H1 (cell line): ENCODE results near the gene ERCC6L. TPM values are rescaled to one million over a fixed set of nuclear protein-coding genes. Genes with fewer than 3 reads are reported as not detected.

Experiments
- CBX8 ChIP-seq: fragments of 300-800, 300-1000 bp; sonication (generic); IDR thresholded peaks from 2 replicates; pipeline ENCODE4 v1.7.1; 2016; ENCODE audit warnings: low read depth, low read length, borderline replicate concordance
- KDM4A ChIP-seq: IDR thresholded peaks from one replicate; pipeline ENCODE4 v1.7.1; 2012; ENCODE audit warnings: low read depth, mild to moderate bottlenecking, moderate library complexity, low read length, inconsistent platforms; ENCODE audit not compliant: severe bottlenecking
- SAP30 ChIP-seq: fragments of 300-600 bp; sonication (generic); IDR thresholded peaks from 2 replicates; pipeline ENCODE4 v1.7.1; 2012; ENCODE audit warnings: low read length, moderate library complexity, mild to moderate bottlenecking, inconsistent platforms; ENCODE audit not compliant: insufficient read depth, insufficient replicate concordance
- SIN3A ChIP-seq, 2 experiments: IDR thresholded peaks in 1 of 2; conservative IDR thresholded peaks in 1 of 2; 2 replicates each; pipeline ENCODE4 v1.6.1; 2011 to 2012; ENCODE audit warnings: low read length in 2 of 2, improper control_type of control experiment in 1 of 2, low read depth in 1 of 2, mild to moderate bottlenecking in 1 of 2
- TBP ChIP-seq: IDR thresholded peaks from 2 replicates; pipeline ENCODE4 v1.6.1; 2011; ENCODE audit warnings: low read depth, low read length, improper control_type of control experiment
- polyA plus RNA-seq, 7 experiments: library from polyadenylated mRNA; depleted of rRNA in 3 of 7; stranded (reverse) in 5 of 7; unstranded in 2 of 7; fragments of >200 nt in 5 of 7; fragments of 200-250 nt in 2 of 7; gene quantifications; 1 replicate in 5 of 7; 2 replicates in 1 of 7; 4 replicates in 1 of 7; pipeline versions ENCODE4 v1.2.1 to v1.2.3, GENCODE V29; 2011 to 2013; ENCODE audit warnings: missing spikeins in 2 of 7, mixed read lengths in 2 of 7
- total RNA-seq: library from RNA; stranded (reverse); fragmentation: NEBNext Ultra II Directional; extraction: Animal tissue kit (Norgen Biotek cat#: 25700); gene quantifications from 2 replicates; pipeline ENCODE4 v1.2.1, GENCODE V29; 2021
- TF ChIP-seq, protein P1 (sequence below): fragments of 300-600 bp; sonication (generic); IDR thresholded peaks from 2 replicates; pipeline ENCODE4 v1.7.1; 2012; ENCODE audit warnings: low read length, moderate library complexity, mild to moderate bottlenecking, inconsistent platforms; ENCODE audit not compliant: insufficient replicate concordance

Gene ERCC6L
- total and polyA plus RNA-seq, 2 of the 8 experiments (the other 6 are each of a cell fraction or from before 2014, with no cell fraction given) = 4.0 to 23.9 TPM

- TF ChIP-seq, protein P1, sequence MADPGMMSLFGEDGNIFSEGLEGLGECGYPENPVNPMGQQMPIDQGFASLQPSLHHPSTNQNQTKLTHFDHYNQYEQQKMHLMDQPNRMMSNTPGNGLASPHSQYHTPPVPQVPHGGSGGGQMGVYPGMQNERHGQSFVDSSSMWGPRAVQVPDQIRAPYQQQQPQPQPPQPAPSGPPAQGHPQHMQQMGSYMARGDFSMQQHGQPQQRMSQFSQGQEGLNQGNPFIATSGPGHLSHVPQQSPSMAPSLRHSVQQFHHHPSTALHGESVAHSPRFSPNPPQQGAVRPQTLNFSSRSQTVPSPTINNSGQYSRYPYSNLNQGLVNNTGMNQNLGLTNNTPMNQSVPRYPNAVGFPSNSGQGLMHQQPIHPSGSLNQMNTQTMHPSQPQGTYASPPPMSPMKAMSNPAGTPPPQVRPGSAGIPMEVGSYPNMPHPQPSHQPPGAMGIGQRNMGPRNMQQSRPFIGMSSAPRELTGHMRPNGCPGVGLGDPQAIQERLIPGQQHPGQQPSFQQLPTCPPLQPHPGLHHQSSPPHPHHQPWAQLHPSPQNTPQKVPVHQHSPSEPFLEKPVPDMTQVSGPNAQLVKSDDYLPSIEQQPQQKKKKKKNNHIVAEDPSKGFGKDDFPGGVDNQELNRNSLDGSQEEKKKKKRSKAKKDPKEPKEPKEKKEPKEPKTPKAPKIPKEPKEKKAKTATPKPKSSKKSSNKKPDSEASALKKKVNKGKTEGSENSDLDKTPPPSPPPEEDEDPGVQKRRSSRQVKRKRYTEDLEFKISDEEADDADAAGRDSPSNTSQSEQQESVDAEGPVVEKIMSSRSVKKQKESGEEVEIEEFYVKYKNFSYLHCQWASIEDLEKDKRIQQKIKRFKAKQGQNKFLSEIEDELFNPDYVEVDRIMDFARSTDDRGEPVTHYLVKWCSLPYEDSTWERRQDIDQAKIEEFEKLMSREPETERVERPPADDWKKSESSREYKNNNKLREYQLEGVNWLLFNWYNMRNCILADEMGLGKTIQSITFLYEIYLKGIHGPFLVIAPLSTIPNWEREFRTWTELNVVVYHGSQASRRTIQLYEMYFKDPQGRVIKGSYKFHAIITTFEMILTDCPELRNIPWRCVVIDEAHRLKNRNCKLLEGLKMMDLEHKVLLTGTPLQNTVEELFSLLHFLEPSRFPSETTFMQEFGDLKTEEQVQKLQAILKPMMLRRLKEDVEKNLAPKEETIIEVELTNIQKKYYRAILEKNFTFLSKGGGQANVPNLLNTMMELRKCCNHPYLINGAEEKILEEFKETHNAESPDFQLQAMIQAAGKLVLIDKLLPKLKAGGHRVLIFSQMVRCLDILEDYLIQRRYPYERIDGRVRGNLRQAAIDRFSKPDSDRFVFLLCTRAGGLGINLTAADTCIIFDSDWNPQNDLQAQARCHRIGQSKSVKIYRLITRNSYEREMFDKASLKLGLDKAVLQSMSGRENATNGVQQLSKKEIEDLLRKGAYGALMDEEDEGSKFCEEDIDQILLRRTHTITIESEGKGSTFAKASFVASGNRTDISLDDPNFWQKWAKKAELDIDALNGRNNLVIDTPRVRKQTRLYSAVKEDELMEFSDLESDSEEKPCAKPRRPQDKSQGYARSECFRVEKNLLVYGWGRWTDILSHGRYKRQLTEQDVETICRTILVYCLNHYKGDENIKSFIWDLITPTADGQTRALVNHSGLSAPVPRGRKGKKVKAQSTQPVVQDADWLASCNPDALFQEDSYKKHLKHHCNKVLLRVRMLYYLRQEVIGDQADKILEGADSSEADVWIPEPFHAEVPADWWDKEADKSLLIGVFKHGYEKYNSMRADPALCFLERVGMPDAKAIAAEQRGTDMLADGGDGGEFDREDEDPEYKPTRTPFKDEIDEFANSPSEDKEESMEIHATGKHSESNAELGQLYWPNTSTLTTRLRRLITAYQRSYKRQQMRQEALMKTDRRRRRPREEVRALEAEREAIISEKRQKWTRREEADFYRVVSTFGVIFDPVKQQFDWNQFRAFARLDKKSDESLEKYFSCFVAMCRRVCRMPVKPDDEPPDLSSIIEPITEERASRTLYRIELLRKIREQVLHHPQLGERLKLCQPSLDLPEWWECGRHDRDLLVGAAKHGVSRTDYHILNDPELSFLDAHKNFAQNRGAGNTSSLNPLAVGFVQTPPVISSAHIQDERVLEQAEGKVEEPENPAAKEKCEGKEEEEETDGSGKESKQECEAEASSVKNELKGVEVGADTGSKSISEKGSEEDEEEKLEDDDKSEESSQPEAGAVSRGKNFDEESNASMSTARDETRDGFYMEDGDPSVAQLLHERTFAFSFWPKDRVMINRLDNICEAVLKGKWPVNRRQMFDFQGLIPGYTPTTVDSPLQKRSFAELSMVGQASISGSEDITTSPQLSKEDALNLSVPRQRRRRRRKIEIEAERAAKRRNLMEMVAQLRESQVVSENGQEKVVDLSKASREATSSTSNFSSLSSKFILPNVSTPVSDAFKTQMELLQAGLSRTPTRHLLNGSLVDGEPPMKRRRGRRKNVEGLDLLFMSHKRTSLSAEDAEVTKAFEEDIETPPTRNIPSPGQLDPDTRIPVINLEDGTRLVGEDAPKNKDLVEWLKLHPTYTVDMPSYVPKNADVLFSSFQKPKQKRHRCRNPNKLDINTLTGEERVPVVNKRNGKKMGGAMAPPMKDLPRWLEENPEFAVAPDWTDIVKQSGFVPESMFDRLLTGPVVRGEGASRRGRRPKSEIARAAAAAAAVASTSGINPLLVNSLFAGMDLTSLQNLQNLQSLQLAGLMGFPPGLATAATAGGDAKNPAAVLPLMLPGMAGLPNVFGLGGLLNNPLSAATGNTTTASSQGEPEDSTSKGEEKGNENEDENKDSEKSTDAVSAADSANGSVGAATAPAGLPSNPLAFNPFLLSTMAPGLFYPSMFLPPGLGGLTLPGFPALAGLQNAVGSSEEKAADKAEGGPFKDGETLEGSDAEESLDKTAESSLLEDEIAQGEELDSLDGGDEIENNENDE = no peak
- TF ChIP-seq TBP (no peak), KDM4A (no peak), SIN3A (conservative IDR thresholded peaks at IDR 0.05 in 1 of 2, IDR thresholded peaks at IDR 0.05 in 1 of 2; ENCODE audit: low read depth in 1 of 2, low read length in 2 of 2) (no peak), SAP30 (no peak), CBX8 (no peak)
- TF ChIP-seq, all 59 proteins: peak for 0
These were observed 21.6 kb upstream of the ERCC6L start (continued) for GRCh38 chrX:72260448-72260847.
